Upper lobe of left lung (tissue), 4 donors: ENCODE data around the gene MACROD2.

Experiments used
- CTCF ChIP-seq, 6 experiments: fragments of 450-650 bp in 4 of 6; fragments of 200-600 bp in 2 of 6; sonication (generic) in 2 of 6; IDR thresholded peaks; one replicate each; pipeline ENCODE4 v1.5.1; 2016 to 2019; ENCODE audit warnings: antibody characterized with exemption in 6 of 6
- POLR2AphosphoS5 ChIP-seq, 2 donors: sonication (generic); formaldehyde crosslinking; IDR thresholded peaks; one replicate each; pipeline ENCODE4 v1.5.1; 2017; ENCODE audit warnings: antibody characterized with exemption in 2 of 2

- TF ChIP-seq CTCF (IDR thresholded peaks at IDR 0.05) (no peak), POLR2AphosphoS5 (IDR thresholded peaks at IDR 0.05) (no peak)
These were observed 654.3 kb downstream of the MACROD2 start for GRCh38 chr20:14649662-14650061.
